Heart left ventricle (tissue), 13 donors: ENCODE data around the gene PROZ.

ENCODE experiments used
- POLR2A ChIP-seq, 2 donors: fragments of 450-650 bp; IDR thresholded peaks; one replicate each; pipeline ENCODE4 v1.6.1; 2017; ENCODE audit warnings: antibody characterized with exemption in 2 of 2, mild to moderate bottlenecking in 2 of 2, moderate library complexity in 2 of 2
- TF ChIP-seq, protein P1 (sequence below), 12 donors: fragments of 200-600 bp; sonication (generic) in 4 of 12; IDR thresholded peaks; one replicate each; pipeline versions ENCODE4 v1.5.0 to v1.8.0; 2018 to 2022; ENCODE audit warnings: antibody characterized with exemption in 12 of 12, mild to moderate bottlenecking in 5 of 12
- donor health status: ischemic (EF 13 %, LVEDD 7.1; RV severe dilation, severe dysfunction).
- donor health status: DM: no; HTN: yes; CAD: no.
- donor health status: DM: no; HTN: no; CAD: no.
- donor health status: ischemic (EF 25% LVEDD 6.9; RV normal size, moderate dysfunction).
- donor health status: ischemic (EF 25% LVEDD 5.7; RV mildly dilated, moderate dysfunction).
- donor health status: ischemic (EF 35%, LVEDD 5.7; RV mildly dilated, moderate dysfunction).
- donor health status: nonischemic (EF 11% LVEDD 7.7; RV severe dilation, severe dysfunction).
- donor health status: DM: yes; HTN: yes; CAD: no.
- donor health status: PGD.
- donor health status: ischemic (EF 29% LVEDD 5.4; RV normal size, mild dysfunction).
- donor health status: nonischemic (EF 23%, LVEDD 6.1; RV moderate dilation, normal function).

DNA sequence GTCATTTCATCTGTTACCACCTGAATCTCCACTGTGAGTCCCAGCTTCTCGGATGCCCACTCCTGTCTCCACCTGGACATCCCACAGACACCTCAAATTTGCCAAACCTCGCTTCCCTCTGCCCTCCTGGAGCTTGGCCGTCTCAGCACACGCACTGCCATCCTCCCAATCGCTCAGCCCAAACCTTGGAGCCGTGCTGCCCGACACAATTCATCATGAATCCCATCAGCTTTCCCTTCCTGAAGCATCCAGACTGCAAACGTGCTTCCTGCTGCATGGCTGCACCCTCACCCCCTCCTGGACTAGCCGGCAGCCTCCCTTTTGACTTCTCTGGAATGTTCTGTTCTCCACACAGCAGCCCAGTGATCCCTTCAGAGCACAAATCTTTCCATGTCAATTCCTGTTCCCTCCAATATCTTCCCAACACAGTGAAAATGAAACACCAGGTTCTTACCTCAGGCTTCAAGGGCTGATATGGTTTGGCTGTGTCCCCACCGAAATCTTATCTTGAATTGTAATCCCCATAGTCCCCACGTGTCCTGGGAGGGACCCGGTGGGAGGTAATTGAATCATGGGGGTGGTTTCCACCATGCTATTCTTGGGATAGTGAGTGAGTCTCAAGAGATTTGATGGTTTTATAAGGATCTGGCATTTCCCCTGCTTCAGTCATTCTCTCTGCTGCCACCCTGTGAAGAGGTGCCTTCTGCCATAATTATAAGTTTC is 1.1 kb upstream of the PROZ start:
- TF ChIP-seq, protein P1, sequence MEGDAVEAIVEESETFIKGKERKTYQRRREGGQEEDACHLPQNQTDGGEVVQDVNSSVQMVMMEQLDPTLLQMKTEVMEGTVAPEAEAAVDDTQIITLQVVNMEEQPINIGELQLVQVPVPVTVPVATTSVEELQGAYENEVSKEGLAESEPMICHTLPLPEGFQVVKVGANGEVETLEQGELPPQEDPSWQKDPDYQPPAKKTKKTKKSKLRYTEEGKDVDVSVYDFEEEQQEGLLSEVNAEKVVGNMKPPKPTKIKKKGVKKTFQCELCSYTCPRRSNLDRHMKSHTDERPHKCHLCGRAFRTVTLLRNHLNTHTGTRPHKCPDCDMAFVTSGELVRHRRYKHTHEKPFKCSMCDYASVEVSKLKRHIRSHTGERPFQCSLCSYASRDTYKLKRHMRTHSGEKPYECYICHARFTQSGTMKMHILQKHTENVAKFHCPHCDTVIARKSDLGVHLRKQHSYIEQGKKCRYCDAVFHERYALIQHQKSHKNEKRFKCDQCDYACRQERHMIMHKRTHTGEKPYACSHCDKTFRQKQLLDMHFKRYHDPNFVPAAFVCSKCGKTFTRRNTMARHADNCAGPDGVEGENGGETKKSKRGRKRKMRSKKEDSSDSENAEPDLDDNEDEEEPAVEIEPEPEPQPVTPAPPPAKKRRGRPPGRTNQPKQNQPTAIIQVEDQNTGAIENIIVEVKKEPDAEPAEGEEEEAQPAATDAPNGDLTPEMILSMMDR (IDR thresholded peaks at IDR 0.05), result no peak
- no peak for TF ChIP-seq POLR2A (IDR thresholded peaks at IDR 0.05)
